H9 (cell line): ENCODE data around the gene RIOK3. TPM values are rescaled to one million over a fixed set of nuclear protein-coding genes. Genes with fewer than 3 reads are reported as not detected.

Experiments used
- DNase-seq: peaks from one replicate; pipeline ENCODE4 v3.0.0-alpha.2; 2017
- H2AFZ ChIP-seq: one replicate; pipeline ENCODE4 v1.6.1; 2013; ENCODE audit warnings: mild to moderate bottlenecking, low read length, control low read depth, moderate library complexity
- H2AK5ac ChIP-seq: 2 replicates; pipeline ENCODE4 v1.6.1; 2013; ENCODE audit warnings: low read length, control low read depth, mixed read lengths; ENCODE audit not compliant: insufficient read length
- H2BK120ac ChIP-seq: one replicate; pipeline ENCODE4 v1.6.1; 2013; ENCODE audit warnings: low read depth, mild to moderate bottlenecking, low read length, control low read depth, inconsistent platforms; ENCODE audit not compliant: poor library complexity, severe bottlenecking
- H2BK12ac ChIP-seq: 2 replicates; pipeline ENCODE4 v1.6.1; 2013; ENCODE audit warnings: low read length, control low read depth, mixed read lengths, low read depth; ENCODE audit not compliant: insufficient read length
- H2BK15ac ChIP-seq: 2 replicates; pipeline ENCODE4 v1.6.1; 2013; ENCODE audit warnings: low read depth, low read length, control low read depth
- H2BK20ac ChIP-seq: one replicate; pipeline ENCODE4 v1.6.1; 2013; ENCODE audit warnings: low read depth, mild to moderate bottlenecking, low read length, control low read depth, inconsistent platforms; ENCODE audit not compliant: poor library complexity, severe bottlenecking
- H2BK5ac ChIP-seq: 2 replicates; pipeline ENCODE4 v1.6.1; 2013; ENCODE audit warnings: low read length, control low read depth, mixed read lengths; ENCODE audit not compliant: insufficient read length
- H3K14ac ChIP-seq: 2 replicates; pipeline ENCODE4 v1.6.1; 2013; ENCODE audit warnings: low read length, control low read depth; ENCODE audit not compliant: insufficient read depth
- H3K18ac ChIP-seq: 2 replicates; pipeline ENCODE4 v1.6.1; 2013; ENCODE audit warnings: low read depth, mild to moderate bottlenecking, mixed read lengths, low read length, control low read depth; ENCODE audit not compliant: insufficient read length
- H3K23ac ChIP-seq: 2 replicates; pipeline ENCODE4 v1.6.1; 2013; ENCODE audit warnings: low read length, control low read depth, mixed read lengths, low read depth; ENCODE audit not compliant: insufficient read length
- H3K23me2 ChIP-seq: 2 replicates; pipeline ENCODE4 v1.6.1; 2013; ENCODE audit warnings: low read depth, mild to moderate bottlenecking, mixed read lengths, low read length, control low read depth; ENCODE audit not compliant: insufficient read length, poor library complexity, severe bottlenecking
- H3K27ac ChIP-seq: 2 replicates; pipeline ENCODE4 v1.5.1; 2013; ENCODE audit warnings: low read length, control low read depth, mixed read lengths, low read depth; ENCODE audit not compliant: insufficient read length
- H3K27me3 ChIP-seq: 2 replicates; pipeline ENCODE4 v1.6.1; 2013; ENCODE audit warnings: low read length, control low read depth, inconsistent platforms; ENCODE audit not compliant: insufficient read depth
- H3K4ac ChIP-seq: 2 replicates; pipeline ENCODE4 v1.6.1; 2013; ENCODE audit warnings: low read depth, mild to moderate bottlenecking, control low read depth, inconsistent platforms, low read length, moderate library complexity
- H3K4me1 ChIP-seq: 2 replicates; pipeline ENCODE4 v1.6.1; 2013; ENCODE audit warnings: low read length, control low read depth, inconsistent platforms; ENCODE audit not compliant: insufficient read depth
- H3K4me2 ChIP-seq: 2 replicates; pipeline ENCODE4 v1.6.1; 2013; ENCODE audit warnings: low read length, control low read depth, mixed read lengths; ENCODE audit not compliant: insufficient read length, insufficient read depth
- H3K56ac ChIP-seq: 2 replicates; pipeline ENCODE4 v1.6.1; 2013; ENCODE audit warnings: low read depth, mild to moderate bottlenecking, mixed read lengths, low read length, control low read depth; ENCODE audit not compliant: insufficient read length
- H3K79me1 ChIP-seq: 2 replicates; pipeline ENCODE4 v1.6.1; 2013; ENCODE audit warnings: low read depth, mild to moderate bottlenecking, moderate library complexity, low read length, control low read depth, inconsistent platforms; ENCODE audit not compliant: insufficient read depth, poor library complexity, severe bottlenecking
- H3K79me2 ChIP-seq: 2 replicates; pipeline ENCODE4 v1.6.1; 2013; ENCODE audit warnings: low read length, control low read depth, inconsistent platforms; ENCODE audit not compliant: insufficient read depth
- H3K9ac ChIP-seq: 2 replicates; pipeline ENCODE4 v1.6.1; 2013; ENCODE audit warnings: low read length, control low read depth, mixed read lengths; ENCODE audit not compliant: insufficient read length; ENCODE audit errors: extremely low read depth
- H3K9me3 ChIP-seq: one replicate; pipeline ENCODE4 v1.6.1; 2013; ENCODE audit warnings: low read depth, low read length, inconsistent platforms; ENCODE audit not compliant: control insufficient read depth
- H3T11ph ChIP-seq: one replicate; pipeline ENCODE4 v1.6.1; 2013; ENCODE audit warnings: mild to moderate bottlenecking, low read length, control low read depth, inconsistent platforms
- H4K20me1 ChIP-seq: one replicate; pipeline ENCODE4 v1.6.1; 2013; ENCODE audit not compliant: control insufficient read depth, insufficient read length, insufficient read depth
- H4K5ac ChIP-seq: 2 replicates; pipeline ENCODE4 v1.6.1; 2013; ENCODE audit warnings: low read depth, mild to moderate bottlenecking, mixed read lengths, low read length, control low read depth; ENCODE audit not compliant: insufficient read length
- H4K8ac ChIP-seq: replicated peaks from 2 replicates; pipeline ENCODE4 v1.6.1; 2013; ENCODE audit warnings: low read length, control low read depth, mixed read lengths, low read depth; ENCODE audit not compliant: insufficient read length
- H4K91ac ChIP-seq: 2 replicates; pipeline ENCODE4 v1.6.1; 2013; ENCODE audit warnings: low read depth, mild to moderate bottlenecking, moderate library complexity, mixed read lengths, low read length, control low read depth; ENCODE audit not compliant: insufficient read length
- H3K27ac Mint-ChIP-seq, 3 experiments: 2 replicates in 2 of 3; 3 replicates in 1 of 3; pipeline ENCODE4 v1.8.0; 2020 to 2021; ENCODE audit warnings: mixed read lengths in 3 of 3, mild to moderate bottlenecking in 1 of 3, moderate library complexity in 1 of 3
- H3K27me3 Mint-ChIP-seq: 2 replicates; pipeline ENCODE4 v1.8.0; 2021; ENCODE audit warnings: low read depth, mild to moderate bottlenecking, moderate library complexity, mixed read lengths
- H3K36me3 Mint-ChIP-seq, 3 experiments: 2 replicates in 2 of 3; 3 replicates in 1 of 3; pipeline ENCODE4 v1.8.0; 2020 to 2021; ENCODE audit warnings: low read depth in 3 of 3, mixed read lengths in 3 of 3; ENCODE audit not compliant: insufficient read depth in 1 of 3
- H3K4me1 Mint-ChIP-seq, 2 experiments: 2 replicates each; pipeline ENCODE4 v1.8.0; 2020; ENCODE audit warnings: mixed read lengths in 2 of 2
- H3K4me3 Mint-ChIP-seq, 2 experiments: 2 replicates in 1 of 2; 3 replicates in 1 of 2; pipeline ENCODE4 v1.8.0; 2020 to 2021; ENCODE audit warnings: mild to moderate bottlenecking in 2 of 2, mixed read lengths in 2 of 2, moderate library complexity in 1 of 2
- H3K9me3 Mint-ChIP-seq, 2 experiments: 2 replicates in 1 of 2; 3 replicates in 1 of 2; pipeline ENCODE4 v1.8.0; 2020; ENCODE audit warnings: mild to moderate bottlenecking in 2 of 2, mixed read lengths in 2 of 2, moderate library complexity in 1 of 2
- CTCF ChIP-seq: fragments of 200-600 bp; sonication (generic); conservative IDR thresholded peaks from 3 replicates; pipeline ENCODE4 v1.8.0; 2021; ENCODE audit warnings: antibody characterized with exemption, mild to moderate bottlenecking
- WGBS: extraction: QIAGEN DNeasy Blood & Tissue Kit; methylation state at CpG from one replicate; pipeline ENCODE4 v1.1.7; 2013; ENCODE audit warnings: missing lambda C conversion rate, low lambda C conversion rate, mixed read lengths; ENCODE audit not compliant: insufficient read length; ENCODE audit errors: extremely low coverage; 5-methylcytosine and 5-hydroxymethylcytosine counted together
- total RNA-seq: library from RNA; stranded (reverse); gene quantifications from 2 replicates; pipeline ENCODE4 v1.2.1, GENCODE V29; 2021

RIOK3 gene
- total RNA-seq, 1 experiment from 2014 or later = 34.6 TPM

GRCh38 chr18:23494992-23495391 lies 41.9 kb downstream of the RIOK3 start:
- no peaks in the 10 kb centered on the region for H3K79me1 ChIP-seq
- no peak overlapping the region for H2BK120ac ChIP-seq
- H3T11ph ChIP-seq = no peak overlapping the region
- no peaks in the 10 kb centered on the region for H3K4me1 ChIP-seq
- Mint-ChIP-seq H3K4me3 (no peak overlapping the region), H3K36me3 (0 out of 7 replicates have a peak, but pooled peaks cover 0 to 3% (median 0%) of the 10 kb centered on the region in 3 experiments), H3K4me1 (0 out of 4 replicates have a peak, but pooled peaks cover 0 to 4% of the 10 kb centered on the region in 2 experiments), H3K27ac (no peak overlapping the region), H3K27me3 (peaks cover 4% of the 10 kb centered on the region; the same call in 1 of the 2 replicates), H3K9me3 (peaks cover 2 to 7% of the 10 kb centered on the region in 2 experiments; a peak in 3 of 5 replicates)
- H3K4ac ChIP-seq = no peak overlapping the region
- no peaks in the 10 kb centered on the region for H3K9me3 ChIP-seq
- no peak overlapping the region for H2AFZ ChIP-seq
- H2BK20ac ChIP-seq = no peak overlapping the region
- TF ChIP-seq CTCF = no peak
- no peak overlapping the region for H3K23ac ChIP-seq
- H3K9ac ChIP-seq = no peak overlapping the region
- H3K56ac ChIP-seq = no peak overlapping the region
- no peaks in the 10 kb centered on the region for H3K27me3 ChIP-seq
- H3K14ac ChIP-seq = no peak overlapping the region
- H3K18ac ChIP-seq = no peak overlapping the region
- H4K5ac ChIP-seq = no peak overlapping the region
- H4K91ac ChIP-seq = no peak overlapping the region
- H3K4me2 ChIP-seq = no peak overlapping the region
- WGBS = no CpG with 5 or more reads among the region's 1 CpG
- no peak overlapping the region for H2AK5ac ChIP-seq
- no peak overlapping the region for H2BK15ac ChIP-seq
- H3K27ac ChIP-seq = no peak overlapping the region
- no peaks in the 10 kb centered on the region for H4K20me1 ChIP-seq
- no peak overlapping the region for H4K8ac ChIP-seq
- H3K79me2 ChIP-seq = no peaks in the 10 kb centered on the region
- H2BK12ac ChIP-seq = no peak overlapping the region
- no peaks in the 10 kb centered on the region for H3K23me2 ChIP-seq
- H2BK5ac ChIP-seq = no peak overlapping the region
- DNase-seq = no peak
